ENCODE measurements around the gene PRKCD.

The PRKCD gene

DNA sequence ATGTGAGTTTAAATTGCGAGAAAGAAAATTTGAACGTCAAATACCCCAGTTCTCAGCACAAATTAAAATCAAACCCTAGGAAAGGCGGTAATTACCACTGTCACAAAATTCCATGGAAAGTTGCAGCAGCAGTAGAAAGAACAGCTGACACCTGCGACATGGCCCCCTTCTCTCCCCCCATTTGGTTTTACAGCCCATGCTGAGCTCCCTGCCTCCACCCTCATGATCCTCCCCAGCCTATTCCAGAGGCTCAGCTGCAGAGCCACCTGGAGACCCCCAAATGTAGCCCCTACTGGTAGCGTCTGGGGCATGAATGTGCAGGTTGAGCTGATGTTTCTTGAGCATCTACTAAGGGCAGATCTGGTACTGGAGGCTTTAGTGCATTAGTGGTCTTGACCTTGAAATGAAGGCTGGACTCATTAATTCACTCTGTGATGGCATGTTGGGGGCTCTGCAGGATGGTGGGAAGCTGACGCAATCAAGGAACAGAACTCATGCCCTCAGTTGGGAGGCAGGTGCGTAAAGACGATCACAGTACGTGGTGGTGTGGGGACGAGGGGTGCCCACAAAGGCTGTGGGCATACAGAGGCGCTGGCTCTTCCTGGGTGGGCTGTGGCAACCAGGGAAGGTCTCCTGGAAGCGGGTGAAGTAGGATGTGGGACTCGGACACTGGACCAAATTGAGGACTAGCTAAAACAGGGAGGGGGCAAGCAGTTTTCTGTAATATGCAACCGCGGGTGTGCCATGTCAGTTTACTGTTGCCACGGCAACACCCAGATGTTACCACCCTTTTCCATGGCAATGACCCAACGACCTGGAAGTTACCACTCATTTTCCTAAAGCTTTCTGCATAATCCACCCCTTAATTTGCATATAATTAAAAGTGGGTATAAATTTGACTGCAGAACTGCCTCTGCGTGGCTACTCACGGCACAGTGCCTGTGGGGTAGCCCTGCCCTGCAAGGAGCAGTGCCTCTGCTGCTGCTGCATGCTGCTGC lies 39.8 kb downstream of the PRKCD start:
- TF ChIP-seq, protein P1, sequence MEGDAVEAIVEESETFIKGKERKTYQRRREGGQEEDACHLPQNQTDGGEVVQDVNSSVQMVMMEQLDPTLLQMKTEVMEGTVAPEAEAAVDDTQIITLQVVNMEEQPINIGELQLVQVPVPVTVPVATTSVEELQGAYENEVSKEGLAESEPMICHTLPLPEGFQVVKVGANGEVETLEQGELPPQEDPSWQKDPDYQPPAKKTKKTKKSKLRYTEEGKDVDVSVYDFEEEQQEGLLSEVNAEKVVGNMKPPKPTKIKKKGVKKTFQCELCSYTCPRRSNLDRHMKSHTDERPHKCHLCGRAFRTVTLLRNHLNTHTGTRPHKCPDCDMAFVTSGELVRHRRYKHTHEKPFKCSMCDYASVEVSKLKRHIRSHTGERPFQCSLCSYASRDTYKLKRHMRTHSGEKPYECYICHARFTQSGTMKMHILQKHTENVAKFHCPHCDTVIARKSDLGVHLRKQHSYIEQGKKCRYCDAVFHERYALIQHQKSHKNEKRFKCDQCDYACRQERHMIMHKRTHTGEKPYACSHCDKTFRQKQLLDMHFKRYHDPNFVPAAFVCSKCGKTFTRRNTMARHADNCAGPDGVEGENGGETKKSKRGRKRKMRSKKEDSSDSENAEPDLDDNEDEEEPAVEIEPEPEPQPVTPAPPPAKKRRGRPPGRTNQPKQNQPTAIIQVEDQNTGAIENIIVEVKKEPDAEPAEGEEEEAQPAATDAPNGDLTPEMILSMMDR (IDR thresholded peaks at IDR 0.05; ENCODE audit: insufficient read depth, low read length, missing control alignments), result no peak
- CTCF ChIA-PET, result interaction anchor here (1.1 to 8.8 kb wide), 7 partner anchors 20 to 510 kb away, joined by 4 to 245 read pairs (median 7); no protein-coding TSS in a partner anchor
- POLR2A ChIA-PET, result no interaction called here

DNA sequence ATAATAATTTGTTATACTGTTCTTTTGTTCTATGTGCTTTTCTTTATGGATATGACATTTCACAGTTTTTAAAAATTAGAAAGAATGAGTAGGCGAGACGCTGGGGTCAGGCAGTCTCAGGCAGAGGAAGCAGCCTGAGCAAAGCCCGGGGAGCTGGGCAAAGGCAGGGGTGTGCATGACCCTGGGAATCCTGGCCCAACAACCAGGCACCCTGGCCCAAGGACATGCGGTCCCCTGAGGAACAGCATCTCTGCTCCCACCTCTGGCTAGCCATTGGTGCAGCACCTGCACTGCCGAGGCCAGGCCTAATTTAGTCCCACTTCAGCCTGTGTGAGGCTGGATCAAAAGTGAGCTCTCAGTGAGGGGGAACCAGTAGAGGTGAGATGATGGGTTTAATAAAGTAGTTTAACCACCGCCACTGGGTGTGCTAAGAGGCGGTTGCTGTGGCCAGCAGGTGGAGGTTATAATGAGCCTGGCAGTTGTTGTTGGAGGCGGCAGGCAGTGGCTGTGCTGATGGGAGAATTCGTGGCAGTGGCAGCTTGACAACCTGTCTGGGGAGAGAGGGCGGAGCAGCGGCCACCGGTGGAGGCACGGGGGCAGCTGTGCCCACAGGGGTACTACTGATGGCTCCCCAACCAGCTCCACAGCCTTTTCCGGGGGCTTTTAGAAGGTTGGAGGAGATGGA lies 41.5 kb downstream of the PRKCD start:
- no peak for DNase-seq (ENCODE audit: low read depth, low spot score)
- CTCF ChIA-PET, result interaction anchor here (1.0 to 8.8 kb wide), 3 partner anchors 17 to 93 kb away, joined by 3 to 245 read pairs (median 4); no protein-coding TSS in a partner anchor
- no peak overlapping the region for H3K4me3 ChIP-seq (ENCODE audit: low read depth, low read length)
- TF ChIP-seq, protein P1 (IDR thresholded peaks at IDR 0.05; ENCODE audit: insufficient read depth, low read length, missing control alignments), result no peak
- POLR2A ChIA-PET, result no interaction called here

More for the DNA sequence above, 39.8 kb downstream of the PRKCD start:
- H3K4me3 ChIP-seq (ENCODE audit: low read depth, low read length), result no peak overlapping the region
- no peak for DNase-seq (ENCODE audit: low read depth, low spot score)

DNA sequence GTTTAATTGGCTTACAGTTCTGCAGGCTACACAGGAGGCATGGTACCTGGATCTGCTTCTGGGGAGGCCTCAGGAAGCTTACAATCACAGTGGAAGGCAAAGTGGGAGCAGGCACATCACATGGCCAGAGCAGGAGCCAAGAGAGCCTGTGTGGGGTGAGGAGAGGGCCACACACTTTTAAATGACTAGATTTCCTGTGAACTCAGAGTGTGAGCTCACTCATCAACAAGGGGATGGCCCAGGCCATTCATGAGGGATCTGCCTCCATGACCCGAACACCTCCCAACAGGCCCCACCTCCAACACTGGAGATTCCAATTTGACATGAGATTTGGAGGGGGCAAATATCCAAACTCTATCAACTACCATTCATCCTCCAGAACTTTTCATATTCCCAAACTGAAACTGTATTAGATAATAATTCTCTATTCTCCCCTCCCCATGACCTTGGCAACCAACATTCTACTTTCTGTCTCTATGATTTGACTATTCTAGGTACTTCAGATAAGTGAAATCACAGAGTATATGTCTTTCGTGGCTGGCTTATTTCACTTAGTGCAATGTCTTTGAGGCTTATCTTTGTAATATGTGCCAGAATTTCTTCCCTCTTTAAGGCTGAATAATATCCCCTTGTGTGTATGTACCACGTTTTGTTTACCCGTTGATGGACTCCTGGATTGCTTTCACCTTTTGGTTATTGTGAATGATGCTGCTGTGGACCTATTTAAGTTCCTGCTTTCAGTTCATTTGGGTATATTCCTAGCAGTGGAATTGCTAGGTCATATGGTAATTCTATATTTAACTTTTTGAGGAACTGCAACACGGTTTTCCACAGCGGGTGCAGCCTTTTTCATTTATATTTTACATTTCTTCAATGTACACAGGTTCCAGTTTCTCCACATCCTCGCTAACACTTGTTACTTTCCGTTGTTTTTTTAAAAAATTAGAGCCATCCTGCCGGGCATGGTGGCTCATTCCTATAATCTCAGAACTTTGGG lies 51.0 kb downstream of the PRKCD start:
- TF ChIP-seq, protein P1 (IDR thresholded peaks at IDR 0.05; ENCODE audit: insufficient read depth, low read length, missing control alignments), result no peak
- POLR2A ChIA-PET, result no interaction called here
- no peak overlapping the region for H3K4me3 ChIP-seq (ENCODE audit: low read depth, low read length)
- CTCF ChIA-PET, result interaction anchor here (1.1 to 1.5 kb wide), 4 partner anchors 8 to 78 kb away, joined by 3 to 4 read pairs (median 4); no protein-coding TSS in a partner anchor
- DNase-seq (ENCODE audit: low read depth, low spot score), result no peak

- ChIA-PET CTCF (interaction anchor here (1.0 kb wide), 1 partner anchor 17 kb away, joined by 4 read pairs; no protein-coding TSS in a partner anchor), POLR2A (no interaction called here)
- TF ChIP-seq, protein P1 (IDR thresholded peaks at IDR 0.05; ENCODE audit: insufficient read depth, low read length, missing control alignments), result no peak
- no peak overlapping the region for H3K4me3 ChIP-seq (ENCODE audit: low read depth, low read length)
- no peak for DNase-seq (ENCODE audit: low read depth, low spot score)
Observed at GRCh38 chr3:53213276-53213675, 52.3 kb downstream of the PRKCD start.

GRCh38 chr3:53215816-53216215 lies 54.8 kb downstream of the PRKCD start:
- TF ChIP-seq, protein P1 (IDR thresholded peaks at IDR 0.05; ENCODE audit: insufficient read depth, low read length, missing control alignments), result no peak
- CTCF ChIA-PET, result interaction anchor here (1.4 to 1.5 kb wide), 2 partner anchors 19 to 102 kb away, joined by 3 to 5 read pairs; no protein-coding TSS in a partner anchor
- no peak for DNase-seq (ENCODE audit: low read depth, low spot score)
- H3K4me3 ChIP-seq (ENCODE audit: low read depth, low read length), result no peak overlapping the region
- POLR2A ChIA-PET, result no interaction called here
